ENCODE results near the gene RSPO1.

RSPO1 gene

GRCh38 chr1:37676281-37677142, 41.8 kb upstream of the RSPO1 start:
- in situ Hi-C loops (cut with HindIII; ENCODE audit: low sequenced_read_pairs) = no loop called here
- H3K4me3 ChIP-seq (ENCODE audit: low read depth, low read length) = no peak overlapping the region
- DNase-seq (ENCODE audit: low read depth) = no peak
- TF ChIP-seq, protein P1, sequence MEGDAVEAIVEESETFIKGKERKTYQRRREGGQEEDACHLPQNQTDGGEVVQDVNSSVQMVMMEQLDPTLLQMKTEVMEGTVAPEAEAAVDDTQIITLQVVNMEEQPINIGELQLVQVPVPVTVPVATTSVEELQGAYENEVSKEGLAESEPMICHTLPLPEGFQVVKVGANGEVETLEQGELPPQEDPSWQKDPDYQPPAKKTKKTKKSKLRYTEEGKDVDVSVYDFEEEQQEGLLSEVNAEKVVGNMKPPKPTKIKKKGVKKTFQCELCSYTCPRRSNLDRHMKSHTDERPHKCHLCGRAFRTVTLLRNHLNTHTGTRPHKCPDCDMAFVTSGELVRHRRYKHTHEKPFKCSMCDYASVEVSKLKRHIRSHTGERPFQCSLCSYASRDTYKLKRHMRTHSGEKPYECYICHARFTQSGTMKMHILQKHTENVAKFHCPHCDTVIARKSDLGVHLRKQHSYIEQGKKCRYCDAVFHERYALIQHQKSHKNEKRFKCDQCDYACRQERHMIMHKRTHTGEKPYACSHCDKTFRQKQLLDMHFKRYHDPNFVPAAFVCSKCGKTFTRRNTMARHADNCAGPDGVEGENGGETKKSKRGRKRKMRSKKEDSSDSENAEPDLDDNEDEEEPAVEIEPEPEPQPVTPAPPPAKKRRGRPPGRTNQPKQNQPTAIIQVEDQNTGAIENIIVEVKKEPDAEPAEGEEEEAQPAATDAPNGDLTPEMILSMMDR (IDR thresholded peaks at IDR 0.05; ENCODE audit: low read depth, low read length, missing control alignments) = no peak

DNA sequence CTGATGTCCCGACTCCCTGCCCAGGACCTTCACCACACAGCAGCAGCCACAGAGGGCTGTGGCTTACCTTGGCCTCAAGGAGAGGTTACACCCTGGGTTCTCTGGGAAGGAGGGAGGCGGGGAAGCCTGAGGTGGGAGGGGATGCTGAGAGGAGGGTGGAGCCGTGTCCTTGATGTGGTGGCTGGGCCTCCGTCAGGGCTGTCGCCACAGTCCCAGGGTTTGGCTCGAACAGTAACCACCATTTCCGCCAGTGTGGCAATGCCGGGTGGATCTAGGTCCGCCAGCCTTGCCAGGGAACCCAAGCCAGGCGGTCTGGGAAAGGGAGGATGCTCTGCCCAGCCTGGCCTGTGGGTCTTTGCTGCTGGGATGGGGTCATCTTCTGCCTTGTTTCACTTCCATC, 39.2 kb upstream of the RSPO1 start:
- TF ChIP-seq, protein P1 (IDR thresholded peaks at IDR 0.05; ENCODE audit: low read depth, low read length, missing control alignments) = no peak
- no peak for DNase-seq (ENCODE audit: low read depth)
- in situ Hi-C loops (cut with HindIII; ENCODE audit: low sequenced_read_pairs) = no loop called here
- H3K4me3 ChIP-seq (ENCODE audit: low read depth, low read length) = no peak overlapping the region

- TF ChIP-seq, protein P1 (IDR thresholded peaks at IDR 0.05; ENCODE audit: low read depth, low read length, missing control alignments) = no peak
- in situ Hi-C loops (cut with HindIII; ENCODE audit: low sequenced_read_pairs) = no loop called here
- H3K4me3 ChIP-seq (ENCODE audit: low read depth, low read length) = no peak overlapping the region
- DNase-seq (ENCODE audit: low read depth) = no peak
These were observed 37.6 kb upstream of the RSPO1 start for GRCh38 chr1:37672136-37672870.

DNA sequence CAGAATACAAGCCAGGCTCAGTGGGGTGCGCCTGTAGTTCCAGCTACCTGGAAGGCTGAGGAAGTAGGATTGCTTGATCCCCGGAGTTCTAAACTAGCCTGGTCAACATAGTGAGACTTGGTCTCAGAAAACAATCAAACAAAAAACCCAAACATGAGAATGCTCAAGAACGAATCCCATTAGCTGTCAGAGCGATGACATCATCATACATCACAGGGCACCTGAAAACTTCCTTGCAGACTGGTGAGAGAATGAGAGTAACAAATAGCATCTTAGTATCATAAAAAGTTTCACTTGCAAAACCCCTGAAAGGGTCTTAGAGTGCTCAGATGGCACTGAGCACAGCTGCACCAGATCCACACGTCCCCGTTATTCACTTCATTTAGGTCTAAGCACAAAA, 36.6 kb upstream of the RSPO1 start:
- TF ChIP-seq, protein P1 (IDR thresholded peaks at IDR 0.05; ENCODE audit: low read depth, low read length, missing control alignments) = no peak
- in situ Hi-C loops (cut with HindIII; ENCODE audit: low sequenced_read_pairs) = no loop called here
- no peak overlapping the region for H3K4me3 ChIP-seq (ENCODE audit: low read depth, low read length)
- no peak for DNase-seq (ENCODE audit: low read depth)

GRCh38 chr1:37670133-37670532, 35.4 kb upstream of the RSPO1 start:
- in situ Hi-C loops (cut with HindIII; ENCODE audit: low sequenced_read_pairs) = no loop called here
- DNase-seq (ENCODE audit: low read depth) = no peak

GRCh38 chr1:37667023-37667671, 32.5 kb upstream of the RSPO1 start:
- TF ChIP-seq, protein P1 (IDR thresholded peaks at IDR 0.05; ENCODE audit: low read depth, low read length, missing control alignments) = no peak
- no peak overlapping the region for H3K4me3 ChIP-seq (ENCODE audit: low read depth, low read length)
- DNase-seq (ENCODE audit: low read depth) = no peak
- in situ Hi-C loops (cut with HindIII; ENCODE audit: low sequenced_read_pairs) = no loop called here

More at GRCh38 chr1:37670133-37670532, 35.4 kb upstream of the RSPO1 start:
- no peak overlapping the region for H3K4me3 ChIP-seq (ENCODE audit: low read depth, low read length)
- TF ChIP-seq, protein P1 (IDR thresholded peaks at IDR 0.05; ENCODE audit: low read depth, low read length, missing control alignments) = no peak
